ENCODE measurements around the gene BTRC. TPM values are rescaled to one million over a fixed set of nuclear protein-coding genes. Genes with fewer than 3 reads are reported as not detected.
"Not testable (repeated sequence)": the region's sequence is repeated elsewhere in the genome, so short reads cannot be mapped to it uniquely, and the experiment has no call there.

Gene BTRC
- total RNA-seq, 4 donors from 2014 or later: 12.6 to 26.5 (median 20.7) TPM

GRCh38 chr10:101356132-101356531, 2.2 kb downstream of the BTRC start:
- H3K4me1 ChIP-seq: no peaks in the 10 kb centered on the region
- no peaks in the 10 kb centered on the region for H3K36me3 ChIP-seq
- H3K9me3 ChIP-seq: no peaks in the 10 kb centered on the region
- no peak overlapping the region for H3K27ac ChIP-seq
- TF ChIP-seq CTCF (IDR thresholded peaks at IDR 0.05): no peak
- intact Hi-C loops (cut with DNase I; ENCODE audit: low total_unique reads): no loop called here
- no peak for DNase-seq
- H3K27me3 ChIP-seq: no peaks in the 10 kb centered on the region
- H3K4me3 ChIP-seq: no peak overlapping the region

- DNase-seq: no peak
- Histone ChIP-seq H3K9me3 (no peaks in the 10 kb centered on the region), H3K4me1 (no peaks in the 10 kb centered on the region), H3K27me3 (no peaks in the 10 kb centered on the region), H3K36me3 (no peaks in the 10 kb centered on the region), H3K4me3 (no peak overlapping the region), H3K27ac (no peak overlapping the region)
- TF ChIP-seq CTCF (IDR thresholded peaks at IDR 0.05) (no peak), POLR2A (IDR thresholded peaks at IDR 0.05) (no peak)
- intact Hi-C loops (cut with DNase I; ENCODE audit: low total_unique reads): no loop called here
Measured at GRCh38 chr10:101357958-101358357, 4.0 kb downstream of the BTRC start.

- H3K27me3 ChIP-seq: no peaks in the 10 kb centered on the region
- no peak overlapping the region for H3K4me3 ChIP-seq
- H3K4me1 ChIP-seq: no peaks in the 10 kb centered on the region
- no peak for DNase-seq
- H3K36me3 ChIP-seq: no peaks in the 10 kb centered on the region
- TF ChIP-seq POLR2A (IDR thresholded peaks at IDR 0.05): no peak
- TF ChIP-seq CTCF (IDR thresholded peaks at IDR 0.05): no peak
- H3K9me3 ChIP-seq: no peaks in the 10 kb centered on the region
- no peak overlapping the region for H3K27ac ChIP-seq
- intact Hi-C loops (cut with DNase I; ENCODE audit: low total_unique reads): no loop called here
Measured at GRCh38 chr10:101358706-101359300, 4.8 kb downstream of the BTRC start.

GRCh38 chr10:101360090-101360489, 6.1 kb downstream of the BTRC start:
- DNase-seq; intact Hi-C loops (cut with DNase I; ENCODE audit: low total_unique reads); H3K9me3 ChIP-seq; H3K4me3 ChIP-seq; H3K27me3 ChIP-seq; H3K27ac ChIP-seq; H3K4me1 ChIP-seq; H3K36me3 ChIP-seq: not testable (repeated sequence)

GRCh38 chr10:101360841-101361240, 6.9 kb downstream of the BTRC start:
- H3K36me3 ChIP-seq; H3K27me3 ChIP-seq; H3K9me3 ChIP-seq; DNase-seq; intact Hi-C loops (cut with DNase I; ENCODE audit: low total_unique reads); H3K4me3 ChIP-seq; H3K27ac ChIP-seq; H3K4me1 ChIP-seq: not testable (repeated sequence)

- no peaks in the 10 kb centered on the region for H3K27me3 ChIP-seq
- DNase-seq: no peak
- intact Hi-C loops (cut with DNase I; ENCODE audit: low total_unique reads): no loop called here
- no peaks in the 10 kb centered on the region for H3K4me1 ChIP-seq
- no peaks in the 10 kb centered on the region for H3K36me3 ChIP-seq
- H3K4me3 ChIP-seq: no peak overlapping the region
- TF ChIP-seq CTCF (IDR thresholded peaks at IDR 0.05) (no peak), POLR2A (IDR thresholded peaks at IDR 0.05) (no peak)
- no peaks in the 10 kb centered on the region for H3K9me3 ChIP-seq
- H3K27ac ChIP-seq: no peak overlapping the region
Measured at GRCh38 chr10:101363850-101364400, 10.0 kb downstream of the BTRC start.
